Psoas muscle (tissue), 8 donors: ENCODE data around the gene TENM4. TPM values are rescaled to one million over a fixed set of nuclear protein-coding genes. Genes with fewer than 3 reads are reported as not detected.

Experiments used
- ATAC-seq, 4 donors: fragments of 200-7000 bp; cut with Tn5 transposase; one replicate each; pipeline ENCODE4 v1.9.1; 2020; ENCODE audit warnings: moderate library complexity in 3 of 4, mild to moderate bottlenecking in 2 of 4
- DNase-seq, 2 donors: peaks; one replicate each; pipeline ENCODE4 v3.0.0-alpha.2; 2020
- H3K27ac ChIP-seq: fragments of 200-600 bp; one replicate; pipeline ENCODE4 v1.8.0; 2022
- H3K27me3 ChIP-seq, 3 donors: fragments of 200-600 bp in 1 of 3; one replicate each; pipeline versions ENCODE4 v1.6.1 to v1.8.0; 2013 to 2022; ENCODE audit warnings: low read length in 2 of 3, mild to moderate bottlenecking in 2 of 3, moderate library complexity in 1 of 3; ENCODE audit not compliant: insufficient read depth in 3 of 3
- H3K36me3 ChIP-seq, 2 donors: fragments of 200-600 bp in 1 of 2; one replicate each; pipeline versions ENCODE4 v1.6.1 to v1.8.0; 2013 to 2022; ENCODE audit warnings: low read depth in 1 of 2, mild to moderate bottlenecking in 1 of 2, moderate library complexity in 1 of 2; ENCODE audit not compliant: insufficient read depth in 1 of 2
- H3K4me1 ChIP-seq: fragments of 200-600 bp; one replicate; pipeline ENCODE4 v1.8.0; 2022
- H3K4me3 ChIP-seq: fragments of 200-600 bp; one replicate; pipeline ENCODE4 v1.8.0; 2022; ENCODE audit warnings: mild to moderate bottlenecking
- H3K9me3 ChIP-seq: fragments of 200-600 bp; one replicate; pipeline ENCODE4 v1.8.0; 2022
- CTCF ChIP-seq: fragments of 200-600 bp; IDR thresholded peaks from one replicate; pipeline ENCODE4 v1.8.0; 2022; ENCODE audit warnings: antibody characterized with exemption
- WGBS, 3 donors: extraction: QIAGEN DNeasy Blood & Tissue Kit; methylation state at CpG; one replicate each; pipeline versions ENCODE4 v1.1.6 to v1.1.7; 2013; 5-methylcytosine and 5-hydroxymethylcytosine counted together
- intact Hi-C, 2 donors: fragments of 100-400 bp; cut with DNase I; formaldehyde crosslinking; loops; one replicate each; pipeline versions ENCODE4 v1.11.0 to v1.14.2; 2022
- polyA plus RNA-seq, 3 donors: library from polyadenylated mRNA; stranded (reverse); fragments of 200-250 nt; gene quantifications; one replicate each; pipeline ENCODE4 v1.2.3, GENCODE V29; 2013
- total RNA-seq, 4 donors: library from RNA; stranded (reverse); fragmentation: NEBNext Ultra II Directional in 2 of 4; extraction: Animal tissue kit (Norgen Biotek cat#: 25700) in 2 of 4; gene quantifications; one replicate each; pipeline versions ENCODE4 v1.2.1 to v1.2.4, GENCODE V29; 2021 to 2023
- donor health status: healthy with polysubstance abuse.
- donor health status: DM: no; HTN: no; CAD: no; lungs with moderate emphysema.
- donor health status: Bipolar disorder and iron deficiency.
- donor health status: healthy.
- donor health status: DM: yes; HTN: yes; CAD: no.
- donor health status: DM: no; HTN: no; CAD: no.
- donor health status: DM: no; HTN: no; CAD: no.
- donor health status: DM: yes; HTN: yes; CAD: no.

TENM4 gene
- total and polyA plus RNA-seq, 7 donors, result 0.05 to 1.7 (median 0.48) TPM

GRCh38 chr11:78633516-78634310, 807.1 kb downstream of the TENM4 start:
- Histone ChIP-seq H3K36me3 (no peaks in the 10 kb centered on the region), H3K27ac (no peak overlapping the region), H3K9me3 (peaks cover 5% of the 10 kb centered on the region), H3K27me3 (peaks cover 0 to 4% (median 0%) of the 10 kb centered on the region in 3 donors), H3K4me3 (no peak overlapping the region), H3K4me1 (no peaks in the 10 kb centered on the region)
- ATAC-seq (no peak), DNase-seq (no peak)
- intact Hi-C loops, result no loop called here
- TF ChIP-seq CTCF, result no peak
- 83 to 89% (median 86%) methylated on average over 7 of the region's 7 CpGs for WGBS, 3 donors

- Histone ChIP-seq H3K9me3 (peaks cover 14% of the 10 kb centered on the region), H3K4me1 (no peaks in the 10 kb centered on the region), H3K27ac (no peak overlapping the region), H3K36me3 (no peaks in the 10 kb centered on the region), H3K4me3 (no peak overlapping the region), H3K27me3 (peaks cover 0 to 4% (median 0%) of the 10 kb centered on the region in 3 donors)
- TF ChIP-seq CTCF, result no peak
- WGBS, 3 donors, result 76 to 78% (median 78%) methylated on average over 4 of the region's 4 CpGs
- DNase-seq (no peak), ATAC-seq (no peak)
- intact Hi-C loops, result no loop called here
Observed at GRCh38 chr11:78630561-78631303, 810.1 kb downstream of the TENM4 start.

- Histone ChIP-seq H3K4me3 (no peak overlapping the region), H3K36me3 (no peaks in the 10 kb centered on the region), H3K27ac (no peak overlapping the region), H3K4me1 (no peaks in the 10 kb centered on the region), H3K9me3 (peaks cover 14% of the 10 kb centered on the region), H3K27me3 (peaks cover 0 to 4% (median 0%) of the 10 kb centered on the region in 3 donors)
- DNase-seq (no peak), ATAC-seq (no peak)
- WGBS, 3 donors, result 87 to 97% (median 93%) methylated on average over 3 of the region's 3 CpGs
- intact Hi-C loops, result no loop called here
- no peak for TF ChIP-seq CTCF
Observed at GRCh38 chr11:78630155-78630554, 810.7 kb downstream of the TENM4 start.

GRCh38 chr11:78622666-78623065, 818.2 kb downstream of the TENM4 start:
- no peak for TF ChIP-seq CTCF
- peaks cover 6% of the 10 kb centered on the region for H3K9me3 ChIP-seq
- no peak overlapping the region for H3K27ac ChIP-seq
- ATAC-seq (no peak), DNase-seq (no peak)
- WGBS, 3 donors, result 74 to 78% (median 75%) methylated on average over 5 of the region's 5 CpGs
- intact Hi-C loops, result no loop called here
- H3K27me3 ChIP-seq, result no peaks in the 10 kb centered on the region
- no peaks in the 10 kb centered on the region for H3K36me3 ChIP-seq
- H3K4me1 ChIP-seq, result no peaks in the 10 kb centered on the region
- no peak overlapping the region for H3K4me3 ChIP-seq
